T-helper 2 cell treated with Interferon-gamma antibody and Interleukin-4, amounts not matched to agents 5 μg/mL and 100 μg/mL, for 36 hours (primary cell): Measurements from ENCODE around the gene SLCO4A1.

Source experiments
- DNase-seq: peaks from one replicate; pipeline ENCODE4 v3.0.0; 2021; ENCODE audit warnings: low spot score
- H3K27ac Mint-ChIP-seq: one replicate; pipeline ENCODE4 v1.8.0; 2021; ENCODE audit warnings: mild to moderate bottlenecking, mixed read lengths
- H3K27me3 Mint-ChIP-seq: one replicate; pipeline ENCODE4 v1.8.0; 2021; ENCODE audit warnings: low read depth, mixed read lengths
- H3K36me3 Mint-ChIP-seq: one replicate; pipeline ENCODE4 v1.8.0; 2021; ENCODE audit warnings: low read depth, mixed read lengths
- H3K4me1 Mint-ChIP-seq: one replicate; pipeline ENCODE4 v1.8.0; 2021; ENCODE audit warnings: low read depth, mixed read lengths
- H3K4me3 Mint-ChIP-seq: one replicate; pipeline ENCODE4 v1.8.0; 2022; ENCODE audit warnings: mild to moderate bottlenecking, moderate library complexity, mixed read lengths
- H3K9me3 Mint-ChIP-seq: one replicate; pipeline ENCODE4 v1.8.0; 2021; ENCODE audit warnings: mixed read lengths

Gene SLCO4A1

GRCh38 chr20:62698231-62698630, 55.9 kb downstream of the SLCO4A1 start:
- peaks cover 21% of the 10 kb centered on the region for H3K27me3 Mint-ChIP-seq

GRCh38 chr20:62699296-62699695, 57.0 kb downstream of the SLCO4A1 start:
- Mint-ChIP-seq H3K9me3 (no peaks in the 10 kb centered on the region), H3K27ac (no peak overlapping the region), H3K36me3 (no peaks in the 10 kb centered on the region), H3K4me1 (peaks cover 7% of the 10 kb centered on the region), H3K27me3 (peaks cover 20% of the 10 kb centered on the region), H3K4me3 (no peak overlapping the region)
- no peak for DNase-seq

More at GRCh38 chr20:62698231-62698630, 55.9 kb downstream of the SLCO4A1 start:
- Mint-ChIP-seq H3K4me1 (peaks cover 3% of the 10 kb centered on the region), H3K27ac (no peak overlapping the region), H3K36me3 (no peaks in the 10 kb centered on the region), H3K9me3 (no peaks in the 10 kb centered on the region), H3K4me3 (no peak overlapping the region)
- DNase-seq: no peak

GRCh38 chr20:62699741-62700140, 57.4 kb downstream of the SLCO4A1 start:
- no peak overlapping the region for H3K4me3 Mint-ChIP-seq
- DNase-seq: no peak
- peaks cover 7% of the 10 kb centered on the region for H3K4me1 Mint-ChIP-seq
- no peak overlapping the region for H3K27ac Mint-ChIP-seq
- H3K36me3 Mint-ChIP-seq: no peaks in the 10 kb centered on the region
- no peaks in the 10 kb centered on the region for H3K9me3 Mint-ChIP-seq
- H3K27me3 Mint-ChIP-seq: peaks cover 21% of the 10 kb centered on the region

GRCh38 chr20:62700261-62700930, 58.1 kb downstream of the SLCO4A1 start:
- Mint-ChIP-seq H3K27ac (no peak overlapping the region), H3K4me3 (no peak overlapping the region), H3K27me3 (peaks cover 24% of the 10 kb centered on the region), H3K36me3 (no peaks in the 10 kb centered on the region), H3K4me1 (peaks cover 9% of the 10 kb centered on the region), H3K9me3 (no peaks in the 10 kb centered on the region)
- DNase-seq: no peak

- Mint-ChIP-seq H3K4me1 (peaks cover 7% of the 10 kb centered on the region), H3K36me3 (no peaks in the 10 kb centered on the region), H3K9me3 (no peaks in the 10 kb centered on the region), H3K27me3 (peaks cover 22% of the 10 kb centered on the region), H3K27ac (no peak overlapping the region), H3K4me3 (no peak overlapping the region)
- DNase-seq: no peak
These were observed 59.1 kb downstream of the SLCO4A1 start for GRCh38 chr20:62701161-62702012.

DNA sequence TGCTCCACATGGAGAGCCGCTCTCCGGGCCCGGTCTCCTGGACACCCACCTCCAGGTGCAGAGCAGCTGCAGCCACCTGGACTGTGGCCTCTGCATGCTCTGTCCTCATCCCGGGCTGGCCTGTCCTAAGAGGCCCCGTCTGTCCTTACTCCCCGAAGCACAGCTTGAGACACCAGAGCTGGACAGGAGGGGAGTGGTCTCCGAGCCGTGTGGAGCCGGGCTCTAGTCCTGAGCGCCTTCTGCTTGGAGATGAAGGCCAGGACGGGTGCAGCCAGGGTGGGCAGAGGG, 59.7 kb downstream of the SLCO4A1 start:
- no peaks in the 10 kb centered on the region for H3K36me3 Mint-ChIP-seq
- H3K27me3 Mint-ChIP-seq: peaks cover 25% of the 10 kb centered on the region
- DNase-seq: no peak
- H3K9me3 Mint-ChIP-seq: no peaks in the 10 kb centered on the region
- H3K27ac Mint-ChIP-seq: no peak overlapping the region
- peaks cover 6% of the 10 kb centered on the region for H3K4me1 Mint-ChIP-seq
- H3K4me3 Mint-ChIP-seq: no peak overlapping the region

DNA sequence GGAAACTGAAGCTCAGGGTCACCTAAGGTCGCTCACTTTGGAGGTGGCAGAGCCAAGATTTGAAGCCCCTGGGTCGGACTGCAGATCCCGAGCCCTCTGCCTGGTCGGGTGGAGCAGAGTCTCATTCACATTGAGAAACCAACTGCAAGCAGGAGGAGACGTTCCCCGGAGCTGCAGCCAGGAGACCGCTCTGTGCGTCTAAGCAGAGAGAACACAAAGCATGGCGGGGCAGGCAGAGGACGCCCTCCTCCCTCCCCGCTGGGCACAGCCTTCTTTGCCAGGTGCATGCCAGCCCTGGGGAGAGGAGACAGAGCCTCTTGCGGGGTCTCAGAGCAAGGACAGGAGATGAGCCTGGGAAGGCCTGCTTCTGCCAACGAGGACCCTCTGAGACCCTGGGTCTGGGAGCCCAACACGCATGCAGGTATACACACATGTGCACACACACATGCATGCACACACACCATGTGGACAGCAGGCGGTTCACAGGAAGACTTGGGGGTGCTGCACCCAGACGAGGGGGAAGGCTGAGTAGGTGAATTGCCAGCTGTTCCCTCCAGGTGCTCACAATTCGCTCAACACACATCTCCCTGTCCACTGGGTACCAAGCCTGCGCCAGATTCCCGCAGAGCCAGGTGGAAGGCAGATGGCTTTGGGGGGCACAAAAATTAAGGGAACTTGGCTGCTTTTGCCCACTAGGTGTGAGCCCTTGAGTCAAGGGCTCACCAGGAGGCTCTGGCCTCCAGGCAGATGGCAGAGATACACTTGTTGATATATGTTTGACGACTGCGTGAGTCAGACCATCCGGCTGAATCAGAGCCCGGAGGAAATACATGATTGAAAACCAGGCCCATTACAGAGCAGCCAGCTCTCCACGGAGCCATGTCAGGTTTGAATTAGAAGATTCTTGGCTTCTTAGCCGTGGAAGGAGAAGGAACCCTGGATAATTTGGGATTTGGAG, 60.9 kb downstream of the SLCO4A1 start:
- Mint-ChIP-seq H3K27me3 (peaks cover 33% of the 10 kb centered on the region), H3K9me3 (no peaks in the 10 kb centered on the region), H3K36me3 (no peaks in the 10 kb centered on the region), H3K4me3 (peak overlapping the region; percentile 63), H3K27ac (peak overlapping the region; percentile 60), H3K4me1 (peaks cover 6% of the 10 kb centered on the region)
- peak; percentile 34 for DNase-seq

GRCh38 chr20:62703853-62704228, 61.5 kb downstream of the SLCO4A1 start:
- Mint-ChIP-seq H3K4me3 (peak overlapping the region; percentile 63), H3K27me3 (peaks cover 32% of the 10 kb centered on the region), H3K9me3 (no peaks in the 10 kb centered on the region), H3K27ac (peak overlapping the region; percentile 60), H3K36me3 (no peaks in the 10 kb centered on the region), H3K4me1 (peaks cover 6% of the 10 kb centered on the region)
- DNase-seq: no peak

DNA sequence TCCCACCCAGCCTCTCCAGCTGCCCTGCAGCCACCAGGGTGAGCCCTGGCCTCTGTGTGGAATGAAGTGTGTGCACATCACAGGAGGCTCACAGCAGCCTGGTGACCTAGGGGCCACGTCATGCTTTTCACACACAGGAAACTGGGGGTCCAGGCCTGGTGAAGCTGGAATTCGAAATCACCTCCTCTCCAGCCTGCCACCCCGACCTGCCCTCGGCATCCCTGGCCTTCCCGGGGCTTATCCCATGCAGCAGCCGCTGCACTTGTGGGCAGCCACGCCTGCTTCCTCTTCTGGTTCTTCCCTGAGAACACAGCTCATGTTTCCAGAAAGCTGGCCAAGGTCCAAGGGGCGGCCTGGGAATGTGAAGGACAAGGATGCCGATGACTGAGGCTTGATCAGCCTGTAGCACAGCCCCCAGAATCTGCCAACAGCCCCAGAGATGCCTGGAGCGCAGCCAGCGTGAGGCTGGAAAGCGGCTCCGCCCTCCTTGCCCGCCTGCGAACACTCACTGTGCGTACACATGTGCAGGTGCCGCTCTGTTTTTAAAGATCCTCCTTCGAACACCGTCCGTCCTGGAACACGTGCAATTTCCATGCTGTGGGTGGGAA, 62.1 kb downstream of the SLCO4A1 start:
- DNase-seq: no peak
- Mint-ChIP-seq H3K9me3 (no peaks in the 10 kb centered on the region), H3K4me3 (no peak overlapping the region), H3K27me3 (peaks cover 35% of the 10 kb centered on the region), H3K36me3 (no peaks in the 10 kb centered on the region), H3K4me1 (peaks cover 6% of the 10 kb centered on the region), H3K27ac (no peak overlapping the region)

DNA sequence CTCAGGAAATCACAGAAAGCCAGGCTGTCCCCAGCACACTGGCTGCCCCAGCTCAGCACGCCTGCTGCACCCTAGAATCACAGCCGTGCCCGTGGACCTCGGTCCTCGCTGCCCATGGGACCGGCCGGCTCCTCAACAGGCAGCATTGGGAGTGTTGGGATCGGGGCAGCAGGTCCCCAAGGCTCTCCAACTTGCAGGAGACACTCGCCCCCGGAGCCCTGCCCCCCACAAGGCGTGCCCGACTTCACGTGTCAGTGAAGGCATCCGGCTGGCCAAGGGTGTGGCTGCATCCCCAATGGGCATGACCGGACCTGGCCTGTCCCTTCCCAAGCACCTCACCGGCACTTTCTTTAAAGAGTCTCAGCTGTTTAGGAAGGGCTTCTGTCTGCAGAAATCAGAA, 63.3 kb downstream of the SLCO4A1 start:
- no peaks in the 10 kb centered on the region for H3K36me3 Mint-ChIP-seq
- H3K4me1 Mint-ChIP-seq: peaks cover 6% of the 10 kb centered on the region
- H3K9me3 Mint-ChIP-seq: no peaks in the 10 kb centered on the region
- no peak overlapping the region for H3K4me3 Mint-ChIP-seq
- H3K27ac Mint-ChIP-seq: no peak overlapping the region
- peaks cover 47% of the 10 kb centered on the region for H3K27me3 Mint-ChIP-seq
- no peak for DNase-seq

GRCh38 chr20:62706344-62706743, 64.0 kb downstream of the SLCO4A1 start:
- Mint-ChIP-seq H3K9me3 (no peaks in the 10 kb centered on the region), H3K27me3 (peaks cover 50% of the 10 kb centered on the region), H3K36me3 (no peaks in the 10 kb centered on the region), H3K4me1 (peaks cover 6% of the 10 kb centered on the region), H3K27ac (no peak overlapping the region), H3K4me3 (no peak overlapping the region)
- no peak for DNase-seq

DNA sequence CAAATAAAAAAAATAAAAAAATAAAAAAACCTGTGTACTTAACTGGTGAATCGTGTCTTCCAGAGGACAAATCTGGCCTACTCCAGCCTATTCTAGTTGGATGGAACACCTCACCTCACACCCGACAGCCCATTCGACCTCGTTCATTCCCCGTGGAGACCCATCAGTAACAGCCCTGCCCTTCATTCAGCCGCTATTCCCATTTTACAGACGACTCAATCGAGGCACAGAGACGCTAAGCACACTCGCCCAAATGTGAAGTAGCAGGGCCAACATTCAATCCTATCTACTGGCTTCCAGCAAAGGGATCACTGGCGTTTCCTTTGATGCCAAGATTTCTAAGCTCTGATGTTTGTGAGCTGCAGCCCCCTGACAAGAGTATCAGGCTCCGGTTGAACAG, 64.6 kb downstream of the SLCO4A1 start:
- no peaks in the 10 kb centered on the region for H3K9me3 Mint-ChIP-seq
- peaks cover 49% of the 10 kb centered on the region for H3K27me3 Mint-ChIP-seq
- H3K36me3 Mint-ChIP-seq: no peaks in the 10 kb centered on the region
- H3K27ac Mint-ChIP-seq: no peak overlapping the region
- H3K4me1 Mint-ChIP-seq: peaks cover 6% of the 10 kb centered on the region
- no peak overlapping the region for H3K4me3 Mint-ChIP-seq
- DNase-seq: no peak

DNA sequence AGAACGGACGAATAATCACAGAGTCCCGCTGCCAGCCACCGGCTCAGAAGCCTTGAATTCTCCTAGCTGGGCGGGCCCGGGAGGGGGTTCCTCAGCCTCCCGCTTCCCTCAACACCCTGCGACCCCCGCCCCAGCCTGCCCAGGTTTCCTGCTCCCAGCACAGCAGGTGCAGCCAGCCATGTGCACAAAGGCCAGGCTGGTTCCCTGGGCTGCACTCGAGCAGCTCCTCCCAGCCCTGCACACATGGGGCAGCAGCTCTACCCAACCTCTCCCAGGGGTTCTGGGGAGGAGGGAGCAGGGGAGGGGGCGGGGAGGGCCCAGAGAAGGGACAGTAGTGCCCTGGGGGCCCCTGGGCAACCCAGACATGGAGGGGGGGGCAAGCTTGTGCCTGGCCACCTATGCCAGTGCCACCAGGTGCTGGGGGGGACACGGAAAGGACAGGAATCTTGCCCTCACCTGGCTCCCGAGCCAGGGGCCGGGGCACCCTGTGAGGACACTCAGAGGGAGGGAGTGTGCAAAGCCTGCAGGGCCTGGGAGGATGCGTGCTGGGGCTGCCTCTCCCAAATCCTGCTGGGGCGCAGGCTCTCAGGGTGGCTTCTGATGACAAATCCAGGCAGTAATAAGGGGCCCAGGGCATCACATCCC, 65.1 kb downstream of the SLCO4A1 start:
- H3K27me3 Mint-ChIP-seq: peaks cover 53% of the 10 kb centered on the region

More for the DNA sequence above, 65.1 kb downstream of the SLCO4A1 start:
- H3K27ac Mint-ChIP-seq: no peak overlapping the region
- H3K36me3 Mint-ChIP-seq: no peaks in the 10 kb centered on the region
- no peaks in the 10 kb centered on the region for H3K9me3 Mint-ChIP-seq
- H3K4me1 Mint-ChIP-seq: peaks cover 6% of the 10 kb centered on the region
- no peak overlapping the region for H3K4me3 Mint-ChIP-seq
- DNase-seq: no peak
